Karpas-422 (cell line): ENCODE data around the gene TMEM139. TPM values are rescaled to one million over a fixed set of nuclear protein-coding genes. Genes with fewer than 3 reads are reported as not detected.

Source experiments
- DNase-seq: peaks from one replicate; pipeline ENCODE4 v3.0.0-alpha.2; 2015
- H2AFZ ChIP-seq: fragments of 200-600 bp; sonication (generic); 2 replicates; pipeline ENCODE4 v1.6.1; 2014; ENCODE audit warnings: antibody characterized with exemption, low read length, mixed read lengths
- H3K27ac ChIP-seq: fragments of 200-600 bp; sonication (generic); 2 replicates; pipeline ENCODE4 v1.5.1; 2014; ENCODE audit warnings: mild to moderate bottlenecking, low read length, moderate library complexity
- H3K27me3 ChIP-seq: fragments of 200-600 bp; sonication (generic); 2 replicates; pipeline ENCODE4 v1.6.1; 2014; ENCODE audit warnings: low read length, mixed read lengths
- H3K36me3 ChIP-seq: fragments of 200-600 bp; sonication (generic); 2 replicates; pipeline ENCODE4 v1.6.1; 2014; ENCODE audit warnings: low read length, mixed read lengths; ENCODE audit not compliant: insufficient read depth
- H3K4me1 ChIP-seq: fragments of 200-600 bp; sonication (generic); 2 replicates; pipeline ENCODE4 v1.6.1; 2014; ENCODE audit warnings: mild to moderate bottlenecking, low read length, mixed read lengths
- H3K4me2 ChIP-seq: fragments of 200-600 bp; sonication (generic); 2 replicates; pipeline ENCODE4 v1.6.1; 2014; ENCODE audit warnings: low read length, low read depth, mild to moderate bottlenecking; ENCODE audit not compliant: poor library complexity, severe bottlenecking
- H3K4me3 ChIP-seq: fragments of 200-600 bp; sonication (generic); 2 replicates; pipeline ENCODE4 v1.5.1; 2014; ENCODE audit warnings: mild to moderate bottlenecking, antibody characterized with exemption, low read length, mixed read lengths
- H3K79me2 ChIP-seq: fragments of 200-600 bp; sonication (generic); 2 replicates; pipeline ENCODE4 v1.6.1; 2014; ENCODE audit warnings: mild to moderate bottlenecking, low read length, mixed read lengths
- H3K9ac ChIP-seq: fragments of 200-600 bp; sonication (generic); 2 replicates; pipeline ENCODE4 v1.6.0; 2014; ENCODE audit warnings: low read length
- H3K9me2 ChIP-seq: fragments of 200-600 bp; sonication (generic), shearing (Covaris generic); replicated peaks from 2 replicates; pipeline ENCODE4 v1.6.0; 2014; ENCODE audit warnings: mild to moderate bottlenecking, low read length, moderate library complexity; ENCODE audit not compliant: insufficient read depth
- H3K9me3 ChIP-seq: fragments of 300-700, 200-600 bp; sonication (generic); 2 replicates; pipeline ENCODE4 v1.6.1; 2014; ENCODE audit warnings: low read length, mixed read lengths
- H4K20me1 ChIP-seq: fragments of 200-600 bp; sonication (generic); 2 replicates; pipeline ENCODE4 v1.6.1; 2014; ENCODE audit warnings: mild to moderate bottlenecking, antibody characterized with exemption, low read length, low read depth; ENCODE audit not compliant: insufficient read depth
- total RNA-seq: library from RNA; depleted of rRNA; stranded (reverse); fragments of >200 nt; shearing (Covaris generic); gene quantifications from 2 replicates; pipeline ENCODE4 v1.2.3, GENCODE V29; 2014; ENCODE audit warnings: low replicate concordance

Gene TMEM139
- total RNA-seq, 1 experiment from 2014 or later = not detected

- Histone ChIP-seq H3K4me1 (peaks cover 4% of the 10 kb centered on the region), H3K4me2 (no peak overlapping the region), H3K79me2 (no peaks in the 10 kb centered on the region), H3K36me3 (no peaks in the 10 kb centered on the region), H3K9ac (no peak overlapping the region), H3K4me3 (no peak overlapping the region), H3K9me2 (no peaks in the 10 kb centered on the region), H3K27ac (no peak overlapping the region), H2AFZ (no peak overlapping the region), H4K20me1 (no peaks in the 10 kb centered on the region), H3K27me3 (no peaks in the 10 kb centered on the region), H3K9me3 (no peaks in the 10 kb centered on the region)
- DNase-seq = no peak
These were observed 38.9 kb downstream of the TMEM139 start for GRCh38 chr7:143323653-143324052.

DNA sequence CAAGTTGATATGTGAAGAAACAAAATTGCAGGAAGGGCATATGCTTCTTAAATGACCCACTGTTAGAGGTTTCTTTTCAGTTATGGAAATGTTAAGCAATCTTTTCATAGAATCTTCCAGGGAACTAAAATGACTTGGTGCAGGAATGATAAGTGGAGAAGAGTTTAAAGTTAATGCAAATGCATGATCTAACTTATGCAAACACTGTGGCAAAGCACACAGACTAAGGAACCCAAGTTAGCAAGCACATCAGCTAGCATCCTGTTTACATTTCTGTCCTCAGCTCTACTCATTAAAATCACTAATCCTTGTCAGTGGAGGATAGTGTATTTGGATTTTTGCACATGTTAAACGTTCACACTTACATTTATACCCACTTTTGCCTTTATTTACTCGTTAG lies 40.5 kb downstream of the TMEM139 start:
- no peak for DNase-seq
- no peak overlapping the region for H2AFZ ChIP-seq
- no peak overlapping the region for H3K27ac ChIP-seq
- no peaks in the 10 kb centered on the region for H3K9me3 ChIP-seq
- no peaks in the 10 kb centered on the region for H3K36me3 ChIP-seq
- no peaks in the 10 kb centered on the region for H3K79me2 ChIP-seq
- H4K20me1 ChIP-seq = no peaks in the 10 kb centered on the region
- no peaks in the 10 kb centered on the region for H3K9me2 ChIP-seq
- H3K4me1 ChIP-seq = peaks cover 4% of the 10 kb centered on the region
- H3K27me3 ChIP-seq = no peaks in the 10 kb centered on the region
- no peak overlapping the region for H3K4me2 ChIP-seq
- H3K9ac ChIP-seq = no peak overlapping the region
- H3K4me3 ChIP-seq = no peak overlapping the region

- Histone ChIP-seq H3K27me3 (no peaks in the 10 kb centered on the region), H3K4me2 (no peak overlapping the region), H3K27ac (no peak overlapping the region), H3K4me1 (peaks cover 4% of the 10 kb centered on the region), H3K79me2 (no peaks in the 10 kb centered on the region), H3K4me3 (no peak overlapping the region), H4K20me1 (no peaks in the 10 kb centered on the region), H3K36me3 (no peaks in the 10 kb centered on the region), H2AFZ (no peak overlapping the region), H3K9me3 (no peaks in the 10 kb centered on the region), H3K9ac (no peak overlapping the region), H3K9me2 (no peaks in the 10 kb centered on the region)
- DNase-seq = no peak
These were observed 43.1 kb downstream of the TMEM139 start for GRCh38 chr7:143327903-143328302.

DNA sequence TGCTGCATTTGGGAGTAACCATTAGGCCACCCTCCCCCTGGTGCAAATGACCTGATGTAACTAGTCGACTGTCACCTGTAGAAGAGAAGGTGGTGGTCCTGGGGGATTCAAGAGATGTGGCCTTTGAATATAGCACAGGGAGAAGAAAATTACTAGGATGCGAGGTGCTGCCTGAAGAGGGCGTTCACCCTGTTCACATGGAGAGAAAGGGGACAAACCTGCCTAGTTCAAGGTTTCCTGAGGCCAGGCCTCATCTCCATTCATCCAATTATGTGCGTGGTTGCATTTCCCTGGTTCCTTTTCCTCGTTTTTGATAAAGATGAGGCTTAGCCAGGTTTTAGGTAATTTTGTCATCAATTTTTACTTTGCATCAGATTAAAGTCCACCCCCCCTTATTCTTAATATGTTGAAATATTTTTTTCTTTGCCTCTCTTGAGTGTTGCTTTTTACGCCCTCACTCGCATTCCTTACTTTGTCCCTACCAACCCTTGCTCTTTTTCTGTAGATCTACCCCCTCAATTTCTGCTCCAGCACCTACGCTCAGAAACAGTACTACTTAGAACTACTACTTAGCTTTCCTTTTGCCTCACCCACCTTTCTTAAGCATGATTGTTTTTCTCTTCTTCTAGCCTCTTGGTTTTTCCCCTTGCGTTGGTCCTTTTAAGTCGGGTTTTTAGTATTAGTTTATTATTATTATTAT lies 44.9 kb downstream of the TMEM139 start:
- Histone ChIP-seq H3K27me3 (no peaks in the 10 kb centered on the region), H3K4me1 (peaks cover 4% of the 10 kb centered on the region), H3K9ac (no peak overlapping the region), H2AFZ (no peak overlapping the region), H4K20me1 (no peaks in the 10 kb centered on the region), H3K4me3 (no peak overlapping the region), H3K9me3 (no peaks in the 10 kb centered on the region), H3K9me2 (no peaks in the 10 kb centered on the region), H3K4me2 (no peak overlapping the region), H3K79me2 (no peaks in the 10 kb centered on the region), H3K36me3 (no peaks in the 10 kb centered on the region), H3K27ac (no peak overlapping the region)
- no peak for DNase-seq

DNA sequence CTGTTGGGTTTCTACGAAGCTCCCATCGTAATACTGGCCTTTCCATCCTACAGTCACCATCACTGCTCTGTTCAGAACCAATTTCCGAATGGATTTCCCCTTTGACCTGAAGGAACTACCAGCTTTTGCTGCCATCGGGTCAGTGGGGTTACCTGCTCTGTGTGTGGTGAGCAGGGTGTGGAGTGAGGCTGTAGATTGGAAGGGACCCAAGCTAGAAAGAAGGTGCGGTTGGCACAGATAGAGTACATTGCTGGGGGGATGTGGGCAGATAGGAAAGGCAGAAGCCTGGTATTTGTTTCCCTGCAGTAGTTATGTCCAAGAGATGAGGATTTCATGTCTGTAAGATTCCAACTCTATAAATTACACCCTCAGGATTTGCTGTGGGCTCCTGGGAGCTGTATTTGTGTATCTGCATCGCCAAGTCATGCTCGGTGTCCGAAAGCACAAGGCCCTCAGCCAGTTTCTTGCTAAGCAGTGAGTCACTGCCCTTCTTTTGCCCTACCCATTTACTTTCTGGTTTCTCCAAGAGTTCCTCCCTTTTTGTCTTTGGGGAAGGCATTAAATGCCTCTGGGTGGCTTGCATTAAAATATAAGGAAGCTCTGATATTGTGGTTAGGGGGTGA lies 46.5 kb downstream of the TMEM139 start:
- H3K4me2 ChIP-seq = no peak overlapping the region

DNA sequence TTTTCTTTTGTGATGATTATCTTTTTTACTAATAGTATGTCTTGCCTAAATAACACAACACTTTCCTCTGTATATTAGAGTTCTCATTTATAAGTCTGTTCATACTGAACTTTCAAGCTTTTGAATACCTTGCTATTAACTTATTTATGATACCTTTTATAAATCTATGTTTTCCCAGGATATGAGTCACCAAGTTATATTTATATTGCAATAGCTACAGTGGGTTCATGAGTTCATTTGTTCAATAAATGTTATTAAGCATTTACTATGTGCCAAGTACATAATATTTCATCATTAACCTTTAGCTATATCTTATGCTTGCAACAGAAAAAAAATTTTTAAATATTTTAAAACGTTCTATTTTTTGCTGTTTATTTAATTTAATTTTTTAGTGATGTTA lies 49.5 kb downstream of the TMEM139 start:
- Histone ChIP-seq H3K4me3 (no peak overlapping the region), H3K36me3 (no peaks in the 10 kb centered on the region), H3K27ac (no peak overlapping the region), H2AFZ (no peak overlapping the region), H3K9ac (no peak overlapping the region), H3K27me3 (no peaks in the 10 kb centered on the region), H3K9me2 (no peaks in the 10 kb centered on the region), H3K4me2 (no peak overlapping the region), H3K79me2 (no peaks in the 10 kb centered on the region), H3K9me3 (no peaks in the 10 kb centered on the region), H4K20me1 (no peaks in the 10 kb centered on the region), H3K4me1 (no peaks in the 10 kb centered on the region)
- no peak for DNase-seq

More for the DNA sequence above, 46.5 kb downstream of the TMEM139 start:
- Histone ChIP-seq H3K36me3 (no peaks in the 10 kb centered on the region), H3K4me1 (no peaks in the 10 kb centered on the region), H2AFZ (no peak overlapping the region), H4K20me1 (no peaks in the 10 kb centered on the region), H3K9me3 (no peaks in the 10 kb centered on the region), H3K79me2 (no peaks in the 10 kb centered on the region), H3K9ac (no peak overlapping the region), H3K9me2 (no peaks in the 10 kb centered on the region), H3K27me3 (no peaks in the 10 kb centered on the region), H3K4me3 (no peak overlapping the region), H3K27ac (no peak overlapping the region)
- DNase-seq = no peak

- H3K36me3 ChIP-seq = no peaks in the 10 kb centered on the region
- no peaks in the 10 kb centered on the region for H3K27me3 ChIP-seq
These were observed 52.5 kb downstream of the TMEM139 start for GRCh38 chr7:143337216-143337615.

More at GRCh38 chr7:143337216-143337615, 52.5 kb downstream of the TMEM139 start:
- Histone ChIP-seq H3K9me3 (no peaks in the 10 kb centered on the region), H3K9me2 (no peaks in the 10 kb centered on the region), H3K9ac (no peak overlapping the region), H3K27ac (no peak overlapping the region), H3K4me3 (no peak overlapping the region), H4K20me1 (no peaks in the 10 kb centered on the region), H3K79me2 (no peaks in the 10 kb centered on the region), H3K4me2 (no peak overlapping the region), H2AFZ (no peak overlapping the region), H3K4me1 (no peaks in the 10 kb centered on the region)
- no peak for DNase-seq
